Lung (tissue), 12 donors: ENCODE data around the gene LRRC17. TPM values are rescaled to one million over a fixed set of nuclear protein-coding genes. Genes with fewer than 3 reads are reported as not detected.
"Not testable (repeated sequence)": the region's sequence is repeated elsewhere in the genome, so short reads cannot be mapped to it uniquely, and the experiment has no call there.

Experiments
- ATAC-seq: fragments of 200-7000 bp; cut with Tn5 transposase; one replicate; pipeline ENCODE4 v1.9.1; 2020; ENCODE audit warnings: moderate number of reproducible peaks; ENCODE audit not compliant: insufficient read depth, low FRiP score
- DNase-seq, 3 donors: peaks; one replicate each; pipeline ENCODE4 v3.0.0-alpha.2; 2013 to 2017
- H3K27ac ChIP-seq, 2 donors: one replicate each; pipeline ENCODE4 v1.5.1; 2013; ENCODE audit warnings: mild to moderate bottlenecking in 2 of 2, moderate library complexity in 2 of 2, control low read depth in 1 of 2, inconsistent platforms in 1 of 2, low read depth in 1 of 2, low read length in 1 of 2
- H3K27me3 ChIP-seq, 3 donors: one replicate each; pipeline ENCODE4 v1.5.1; 2013; ENCODE audit warnings: low read length in 2 of 3; ENCODE audit not compliant: control insufficient read depth in 3 of 3, insufficient read depth in 3 of 3
- H3K36me3 ChIP-seq, 4 donors: one replicate each; pipeline ENCODE4 v1.5.1; 2013; ENCODE audit warnings: low read length in 4 of 4, mild to moderate bottlenecking in 1 of 4, moderate library complexity in 1 of 4; ENCODE audit not compliant: control insufficient read depth in 4 of 4, insufficient read depth in 4 of 4
- H3K4me1 ChIP-seq, 5 donors: one replicate each; pipeline ENCODE4 v1.5.1; 2013; ENCODE audit warnings: low read length in 5 of 5, mild to moderate bottlenecking in 2 of 5, moderate library complexity in 1 of 5; ENCODE audit not compliant: control insufficient read depth in 5 of 5, insufficient read depth in 5 of 5
- H3K4me3 ChIP-seq: one replicate; pipeline ENCODE4 v1.5.1; 2013; ENCODE audit warnings: mild to moderate bottlenecking, control low read depth, moderate library complexity
- H3K9ac ChIP-seq, 2 donors: one replicate each; pipeline ENCODE4 v1.5.1; 2013; ENCODE audit warnings: low read length in 2 of 2, control low read depth in 1 of 2; ENCODE audit not compliant: insufficient read depth in 1 of 2
- H3K9me3 ChIP-seq, 4 donors: one replicate each; pipeline ENCODE4 v1.5.1; 2013; ENCODE audit warnings: low read length in 3 of 4, mild to moderate bottlenecking in 1 of 4, moderate library complexity in 1 of 4; ENCODE audit not compliant: control insufficient read depth in 4 of 4, insufficient read depth in 3 of 4
- CTCF ChIP-seq: IDR thresholded peaks from 2 replicates; pipeline ENCODE4 v1.5.1; 2012; ENCODE audit warnings: mild to moderate bottlenecking; ENCODE audit errors: control extremely low read depth, extremely low read depth
- WGBS, 2 donors: extraction: QIAGEN DNeasy Blood & Tissue Kit; methylation state at CpG; one replicate each; pipeline ENCODE4 v1.1.7; 2013; 5-methylcytosine and 5-hydroxymethylcytosine counted together
- polyA plus RNA-seq, 2 donors: library from polyadenylated mRNA; stranded (reverse); fragments of 200-250 nt; gene quantifications; one replicate each; pipeline ENCODE4 v1.2.1, GENCODE V29; 2013
- total RNA-seq, 2 donors: library from RNA; depleted of rRNA in 1 of 2; stranded (reverse); fragments of >200 nt in 1 of 2; gene quantifications; one replicate each; pipeline ENCODE4 v1.2.1, GENCODE V29; 2014 to 2021
- donor health status: control.
- donor health status: control.
- donor health status: Bipolar disorder and iron deficiency.
- donor health status: healthy.
- donor health status: DM: yes; HTN: yes; CAD: no.

Gene LRRC17
- total and polyA plus RNA-seq, 4 donors = 0.63 to 81.6 (median 2.2) TPM

DNA sequence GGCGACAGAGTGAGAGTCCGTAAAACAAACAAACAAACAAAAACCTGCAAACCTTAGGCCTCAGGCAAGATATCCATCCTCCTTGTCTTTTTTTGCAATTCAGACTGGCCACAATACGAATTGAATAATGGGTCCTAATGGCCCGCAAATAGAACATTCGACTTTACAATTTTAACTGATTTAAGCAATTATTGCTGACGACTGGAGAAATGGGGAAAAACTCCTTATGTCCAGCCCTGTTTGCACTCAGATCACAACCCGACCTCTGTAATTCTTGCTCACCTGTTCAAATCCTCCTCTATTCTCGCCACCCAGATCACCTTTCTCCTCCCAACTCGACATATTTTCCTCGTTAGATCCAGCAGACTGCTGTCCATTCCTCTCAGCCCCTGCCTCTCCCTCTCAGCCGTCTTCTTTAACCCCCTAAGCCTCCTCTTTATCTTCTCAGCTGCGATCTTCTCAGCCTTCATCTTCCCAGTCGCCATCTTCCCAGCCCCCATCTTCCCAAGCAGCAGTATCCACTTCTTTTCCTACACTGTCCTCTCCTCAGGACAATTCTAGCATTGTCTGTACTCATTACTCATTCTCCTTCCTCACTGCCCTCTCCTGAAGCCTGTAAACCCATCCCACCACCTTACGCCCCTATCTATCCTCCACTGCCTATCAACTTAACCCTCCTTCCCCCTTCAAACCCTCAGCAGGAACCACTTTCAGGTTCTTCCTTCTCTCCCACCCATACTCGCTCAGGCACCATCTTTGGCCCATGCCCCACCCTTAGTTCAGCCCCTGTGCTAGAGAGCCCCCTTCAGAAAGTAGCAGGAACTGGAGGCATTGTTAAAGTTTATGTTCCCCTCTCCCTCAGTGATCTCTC, 61.8 kb downstream of the LRRC17 start:
- ATAC-seq (no peak), DNase-seq (no peak)
- H3K4me3 ChIP-seq = no peak overlapping the region
- WGBS, 2 donors = 91 to 95% methylated on average over 15 of the region's 15 CpGs
- H3K9ac ChIP-seq = no peak overlapping the region
- no peak overlapping the region for H3K27ac ChIP-seq
- H3K9me3 ChIP-seq = peaks cover 0 to 3% (median 0%) of the 10 kb centered on the region in 4 donors
- no peak for TF ChIP-seq CTCF
- no peaks in the 10 kb centered on the region for H3K36me3 ChIP-seq
- H3K4me1 ChIP-seq = no peaks in the 10 kb centered on the region
- no peaks in the 10 kb centered on the region for H3K27me3 ChIP-seq

DNA sequence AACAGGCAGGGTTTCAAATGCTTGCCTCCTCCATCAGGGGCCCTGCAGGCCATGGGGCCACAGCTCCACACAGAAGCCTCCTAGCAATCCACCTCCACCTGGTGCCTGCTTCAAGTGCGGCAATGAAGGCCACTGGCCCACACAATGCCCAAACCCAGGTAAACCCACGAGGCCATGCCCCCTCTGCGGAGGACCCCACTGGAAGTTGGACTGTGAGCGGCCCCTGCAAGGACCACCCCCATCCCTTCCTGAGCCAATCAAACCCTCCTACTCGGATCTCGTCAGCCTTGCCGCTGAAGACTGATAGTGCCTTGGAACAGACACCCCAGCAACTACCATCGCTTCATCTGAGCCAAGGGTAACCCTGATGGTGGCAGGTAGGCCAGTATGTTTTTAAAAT, 63.1 kb downstream of the LRRC17 start:
- ATAC-seq (no peak), DNase-seq (no peak)
- Histone ChIP-seq H3K27ac (no peak overlapping the region), H3K9me3 (peaks cover 0 to 3% (median 0%) of the 10 kb centered on the region in 4 donors), H3K4me1 (no peaks in the 10 kb centered on the region), H3K36me3 (no peaks in the 10 kb centered on the region), H3K27me3 (no peaks in the 10 kb centered on the region), H3K9ac (no peak overlapping the region), H3K4me3 (no peak overlapping the region)
- TF ChIP-seq CTCF = no peak
- 85 to 86% methylated on average over 8 of the region's 8 CpGs for WGBS, 2 donors

DNA sequence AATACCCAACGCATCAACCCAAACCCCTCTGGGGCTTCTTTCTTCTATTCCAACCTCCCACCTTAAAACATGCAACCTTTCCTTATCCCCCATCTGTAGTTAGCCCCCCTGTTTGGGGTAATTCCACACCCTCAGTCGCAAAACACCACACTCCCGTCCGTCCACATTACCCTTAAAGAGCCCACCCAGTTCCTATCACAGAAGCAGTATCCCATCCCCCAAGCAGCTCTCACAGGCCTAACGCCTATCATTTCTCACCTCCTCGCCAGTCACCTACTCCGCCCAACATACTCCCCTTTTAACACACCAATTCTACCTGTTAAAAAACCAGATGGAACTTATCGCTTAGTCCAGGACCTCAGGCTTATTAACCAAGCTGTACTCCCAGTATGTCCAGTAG, 63.7 kb downstream of the LRRC17 start:
- WGBS, 2 donors = 94 to 97% methylated on average over 8 of the region's 8 CpGs
- TF ChIP-seq CTCF = no peak
- DNase-seq (no peak), ATAC-seq (no peak)
- Histone ChIP-seq H3K9me3 (peaks cover 0 to 3% (median 0%) of the 10 kb centered on the region in 4 donors), H3K4me3 (no peak overlapping the region), H3K4me1 (no peaks in the 10 kb centered on the region), H3K9ac (no peak overlapping the region), H3K27me3 (no peaks in the 10 kb centered on the region), H3K36me3 (no peaks in the 10 kb centered on the region), H3K27ac (no peak overlapping the region)

GRCh38 chr7:102977586-102977985, 64.8 kb downstream of the LRRC17 start:
- H3K9ac ChIP-seq, ATAC-seq, H3K27me3 ChIP-seq, H3K4me1 ChIP-seq, H3K27ac ChIP-seq, H3K36me3 ChIP-seq, H3K9me3 ChIP-seq, H3K4me3 ChIP-seq, DNase-seq: not testable (repeated sequence)
- 91 to 92% methylated on average over 3 of the region's 4 CpGs for WGBS, 2 donors
